GM12891 (cell line): Measurements from ENCODE around the gene MYO9B.

ENCODE experiments used
- DNase-seq: peaks from one replicate; pipeline ENCODE4 v3.0.0; 2011; ENCODE audit warnings: low spot score; ENCODE audit not compliant: insufficient read length
- FAIRE-seq: peaks from 2 replicates; lab custom pipeline; 2011; peaks lifted over from hg19 to GRCh38; lab: Jason Lieb, UNC
- PAX5 ChIP-seq: IDR thresholded peaks from 2 replicates; pipeline ENCODE4 v1.6.1; 2011; ENCODE audit warnings: low read length, moderate library complexity, mild to moderate bottlenecking; ENCODE audit not compliant: insufficient read depth, severe bottlenecking
- POLR2A ChIP-seq: IDR thresholded peaks from 2 replicates; pipeline ENCODE4 v1.6.1; 2011; ENCODE audit warnings: low read depth, low read length, control low read depth
- POLR2AphosphoS5 ChIP-seq: IDR thresholded peaks from 2 replicates; pipeline ENCODE4 v1.6.1; 2011; ENCODE audit warnings: low read depth, low read length, control low read depth
- POU2F2 ChIP-seq: IDR thresholded peaks from 2 replicates; pipeline ENCODE4 v1.6.1; 2011; ENCODE audit warnings: low read depth, mild to moderate bottlenecking, control low read depth, low read length, moderate library complexity
- SPI1 ChIP-seq: IDR thresholded peaks from 2 replicates; pipeline ENCODE4 v1.6.1; 2011; ENCODE audit warnings: low read depth, low read length, control low read depth
- TAF1 ChIP-seq: IDR thresholded peaks from 2 replicates; pipeline ENCODE4 v1.6.1; 2011; ENCODE audit warnings: low read depth, low read length, control low read depth

MYO9B gene

GRCh38 chr19:17205237-17206140, 129.9 kb downstream of the MYO9B start:
- DNase-seq (peak; percentile 67), FAIRE-seq (peak; percentile 33)
- TF ChIP-seq POLR2A (peak; percentile 39; the same call in 1 of the 2 replicates), POLR2AphosphoS5 (0 out of 2 replicates have a peak, but pooled peaks have one; percentile 26), TAF1 (no peak), POU2F2 (no peak)

GRCh38 chr19:17206736-17207581, 131.4 kb downstream of the MYO9B start:
- TF ChIP-seq TAF1 (no peak), POLR2AphosphoS5 (no peak), POU2F2 (no peak), SPI1 (no peak), POLR2A (no peak), PAX5 (no peak)
- DNase-seq, result no peak
- no peak for FAIRE-seq

GRCh38 chr19:17209126-17210036, 133.8 kb downstream of the MYO9B start:
- FAIRE-seq (peak; percentile 80), DNase-seq (peak; percentile 73)
- TF ChIP-seq POLR2A (no peak), POLR2AphosphoS5 (0 out of 2 replicates have a peak, but pooled peaks have one; percentile 14)

GRCh38 chr19:17210296-17210695, 134.7 kb downstream of the MYO9B start:
- FAIRE-seq, result no peak
- DNase-seq, result no peak
- TF ChIP-seq TAF1 (no peak), POU2F2 (no peak), SPI1 (no peak), POLR2AphosphoS5 (no peak), PAX5 (no peak), POLR2A (no peak)

- no peak for DNase-seq
- FAIRE-seq, result no peak
- no peak for TF ChIP-seq PAX5
- TF ChIP-seq POLR2AphosphoS5, result no peak
- TF ChIP-seq TAF1, result no peak
- TF ChIP-seq SPI1, result no peak
- no peak for TF ChIP-seq POU2F2
- TF ChIP-seq POLR2A, result no peak
Observed at GRCh38 chr19:17211547-17212446, 136.2 kb downstream of the MYO9B start.

- DNase-seq (no peak), FAIRE-seq (no peak)
- TF ChIP-seq POU2F2 (no peak), POLR2AphosphoS5 (peak; percentile 70), POLR2A (peak; percentile 25; the same call in 1 of the 2 replicates)
Observed at GRCh38 chr19:17213334-17213733, 137.8 kb downstream of the MYO9B start.

GRCh38 chr19:17214508-17215126, 139.0 kb downstream of the MYO9B start:
- TF ChIP-seq PAX5 (no peak), POU2F2 (peak; percentile 22; the same call in 1 of the 2 replicates)
- no peak for FAIRE-seq
- no peak for DNase-seq
